Stomach smooth muscle (tissue), 2 donors: Measurements from ENCODE around the gene APELA.

Source experiments
- H3K27ac ChIP-seq: one replicate; pipeline ENCODE4 v1.7.0; 2013; ENCODE audit warnings: mild to moderate bottlenecking, low read length, inconsistent platforms
- H3K27me3 ChIP-seq, 2 donors: one replicate each; pipeline ENCODE4 v1.7.0; 2013; ENCODE audit warnings: low read length in 2 of 2; ENCODE audit not compliant: insufficient read depth in 2 of 2, control insufficient read depth in 1 of 2
- H3K36me3 ChIP-seq, 2 donors: one replicate each; pipeline ENCODE4 v1.7.0; 2013; ENCODE audit warnings: low read length in 2 of 2; ENCODE audit not compliant: control insufficient read depth in 2 of 2, insufficient read depth in 2 of 2
- H3K4me1 ChIP-seq: one replicate; pipeline ENCODE4 v1.7.0; 2013; ENCODE audit warnings: low read length; ENCODE audit not compliant: control insufficient read depth, insufficient read depth
- H3K4me3 ChIP-seq, 2 donors: one replicate each; pipeline ENCODE4 v1.7.0; 2013; ENCODE audit warnings: low read length in 2 of 2
- H3K9ac ChIP-seq, 2 donors: one replicate each; pipeline ENCODE4 v1.7.0; 2013; ENCODE audit warnings: low read length in 2 of 2, mild to moderate bottlenecking in 1 of 2
- H3K9me3 ChIP-seq, 2 donors: one replicate each; pipeline ENCODE4 v1.7.0; 2013; ENCODE audit warnings: low read length in 2 of 2; ENCODE audit not compliant: control insufficient read depth in 2 of 2
- donor health status: healthy.
- donor health status: Pancreatic carcinoma.

The APELA gene

GRCh38 chr4:164945146-164945545 is 68.2 kb downstream of the APELA start:
- H3K27me3 ChIP-seq, result no peaks in the 10 kb centered on the region
- H3K4me3 ChIP-seq, result no peak overlapping the region
- H3K9ac ChIP-seq, result no peak overlapping the region
- H3K9me3 ChIP-seq, result no peaks in the 10 kb centered on the region
- no peaks in the 10 kb centered on the region for H3K4me1 ChIP-seq
- H3K36me3 ChIP-seq, result no peaks in the 10 kb centered on the region
- no peak overlapping the region for H3K27ac ChIP-seq

DNA sequence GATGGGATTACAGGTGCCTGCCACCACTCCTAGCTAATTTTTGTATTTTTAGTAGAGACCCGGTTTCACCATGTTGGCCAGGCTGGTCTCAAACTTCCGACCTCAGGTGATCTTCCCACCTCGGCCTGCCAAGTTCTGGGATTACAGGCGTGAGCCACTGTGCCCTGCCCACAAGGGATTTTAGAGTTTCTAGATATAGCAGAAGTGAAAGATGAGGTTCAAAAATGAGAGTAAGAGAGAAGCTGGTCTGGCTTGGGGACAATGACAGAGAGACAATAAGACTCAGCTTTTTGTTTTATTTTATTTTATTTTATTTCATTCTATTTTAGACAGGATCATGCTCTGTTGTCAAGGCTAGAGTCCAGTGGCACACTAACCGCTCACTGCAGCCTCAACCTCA is 69.8 kb downstream of the APELA start:
- Histone ChIP-seq H3K27ac (no peak overlapping the region), H3K9me3 (no peaks in the 10 kb centered on the region), H3K27me3 (no peaks in the 10 kb centered on the region), H3K36me3 (no peaks in the 10 kb centered on the region), H3K4me1 (no peaks in the 10 kb centered on the region), H3K9ac (no peak overlapping the region), H3K4me3 (no peak overlapping the region)
